HG03558 (cell line): ENCODE results near the gene DCUN1D3.
"Not testable (repeated sequence)": the region's sequence is repeated elsewhere in the genome, so short reads cannot be mapped to it uniquely, and the experiment has no call there.

Experiments
- ATAC-seq: cut with Tn5 transposase; IDR thresholded peaks from one replicate; pipeline ENCODE4 v1.9.1; 2021; ENCODE audit warnings: moderate number of reproducible peaks; ENCODE audit not compliant: unreplicated experiment; ENCODE audit errors: extremely low read depth

The DCUN1D3 gene

GRCh38 chr16:20866145-20866772, 33.9 kb downstream of the DCUN1D3 start:
- ATAC-seq = no peak

DNA sequence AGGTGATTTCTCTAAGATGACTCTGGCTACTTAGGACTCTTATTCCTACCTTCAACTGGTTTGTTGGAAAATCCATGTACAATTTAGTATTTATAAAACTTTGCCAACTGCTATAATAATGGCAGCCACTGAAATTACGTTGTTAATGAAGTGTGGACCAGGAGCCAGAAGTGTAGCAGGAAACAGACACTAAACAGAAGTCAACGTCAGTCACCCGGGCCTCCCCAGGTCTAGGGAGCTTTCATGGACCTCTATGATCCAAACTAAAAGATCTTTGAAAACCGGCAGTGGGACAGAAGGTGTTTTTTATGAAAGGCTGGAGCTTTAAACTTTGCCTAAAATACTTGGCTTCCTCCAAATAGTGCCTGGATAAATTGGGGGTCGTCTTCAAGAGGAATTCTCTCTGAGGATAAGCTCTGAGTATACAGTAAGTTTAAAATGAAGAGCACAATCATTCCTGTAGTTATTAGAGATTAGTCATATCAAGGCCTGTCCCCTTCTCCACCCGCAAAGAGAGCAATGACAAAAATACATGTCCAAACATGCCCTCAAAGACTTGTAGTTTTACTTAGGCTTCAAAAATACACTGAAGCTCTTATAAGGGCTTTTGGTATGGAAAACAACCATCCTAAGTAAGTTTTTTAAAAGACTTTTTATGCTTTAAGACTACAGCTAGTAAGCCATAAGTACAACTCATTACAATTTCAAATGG, 34.6 kb downstream of the DCUN1D3 start:
- no peak for ATAC-seq

DNA sequence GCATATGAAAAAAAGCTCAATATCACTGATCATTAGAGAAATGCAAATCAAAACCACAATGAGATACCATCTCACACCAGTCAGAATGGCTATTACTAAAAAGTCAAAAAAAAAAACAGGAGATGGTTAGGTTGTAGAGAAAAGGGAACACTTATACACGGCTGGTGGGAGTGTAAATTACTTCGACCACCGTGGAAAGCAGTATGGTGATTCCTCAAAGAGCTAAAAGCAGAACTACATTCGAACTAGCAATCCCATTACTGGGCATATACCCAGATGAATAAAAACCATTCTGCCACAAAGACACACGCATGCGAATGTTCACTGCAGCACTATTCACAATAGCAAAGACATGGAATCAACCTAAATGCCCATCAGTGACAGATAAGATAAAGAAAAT, 35.8 kb downstream of the DCUN1D3 start:
- not testable (repeated sequence) for ATAC-seq

DNA sequence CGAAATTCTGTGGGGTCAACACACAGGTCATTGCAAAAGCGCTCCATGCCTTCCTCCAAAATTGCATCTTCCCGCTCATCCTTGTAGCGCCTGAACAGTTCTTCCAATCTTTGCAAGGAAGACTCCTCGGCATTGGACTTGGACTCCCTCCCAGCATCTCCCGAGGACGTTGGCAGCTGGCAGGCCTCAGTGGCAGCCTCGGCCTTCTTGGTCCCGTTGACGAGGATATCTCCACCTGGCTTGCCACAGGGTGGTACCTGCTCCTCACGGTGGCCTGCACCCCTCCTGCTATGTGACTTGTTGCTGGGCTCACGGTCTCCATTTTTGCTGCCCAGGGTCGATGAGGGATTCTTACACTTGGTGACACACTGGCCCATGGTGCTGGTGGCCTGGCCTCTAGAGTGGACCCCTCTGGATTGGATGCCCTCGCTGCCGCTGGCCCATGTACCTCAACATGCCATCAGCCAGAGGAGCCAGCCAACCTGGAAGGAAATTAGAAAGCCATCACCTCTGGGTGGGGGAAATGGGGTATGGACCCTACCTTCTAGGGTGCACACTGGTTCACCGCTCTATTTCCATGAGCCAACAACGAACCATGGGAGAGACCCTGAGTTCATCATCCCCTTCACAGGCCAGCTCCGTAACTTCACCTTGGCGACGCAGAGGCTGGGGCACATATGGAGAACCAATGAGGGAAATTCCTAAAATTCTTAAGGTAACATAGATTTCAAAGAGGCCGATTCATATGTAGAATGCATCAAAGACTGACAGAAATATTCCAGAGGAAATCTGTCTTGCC, 37.8 kb downstream of the DCUN1D3 start:
- ATAC-seq = no peak

GRCh38 chr16:20860995-20861394, 39.2 kb downstream of the DCUN1D3 start:
- ATAC-seq = not testable (repeated sequence)

DNA sequence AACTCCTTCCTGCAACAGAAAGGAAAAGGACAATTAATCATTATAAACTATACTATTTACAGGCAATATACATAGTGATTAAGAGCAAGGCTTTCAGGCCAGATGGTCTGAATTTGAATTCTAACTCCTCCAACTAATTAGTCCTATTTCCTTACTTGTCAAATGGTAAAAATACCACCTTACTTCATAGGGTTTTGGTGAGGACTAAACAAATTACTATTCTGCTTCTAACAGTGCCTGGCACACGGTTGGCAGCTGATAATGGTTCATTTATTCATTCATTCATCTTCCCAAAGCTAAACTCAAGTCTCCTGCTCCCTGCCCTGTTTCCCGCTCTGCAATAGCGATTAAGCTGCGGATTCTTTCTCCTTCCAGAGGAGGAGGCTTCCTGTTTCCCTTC, 39.8 kb downstream of the DCUN1D3 start:
- no peak for ATAC-seq

DNA sequence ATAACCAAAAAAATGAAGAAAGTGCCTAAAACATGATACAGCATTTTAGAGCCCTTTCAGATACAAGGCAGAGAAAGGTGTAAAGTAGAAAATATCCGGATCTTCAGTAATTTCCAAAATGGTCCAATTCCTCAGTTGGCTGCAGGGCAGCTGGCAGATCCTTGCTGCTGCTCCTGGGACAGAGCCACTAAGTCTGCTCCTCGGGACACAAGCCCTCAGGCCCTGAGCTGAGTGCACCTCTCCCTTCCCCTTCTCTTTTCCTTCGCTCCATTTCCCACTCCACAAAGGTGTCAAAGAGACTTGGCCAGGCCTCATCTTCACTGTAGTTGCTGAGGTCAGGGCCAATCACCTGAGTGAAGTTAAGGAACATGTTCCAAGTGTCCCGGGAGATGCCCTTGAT, 40.5 kb downstream of the DCUN1D3 start:
- no peak for ATAC-seq

DNA sequence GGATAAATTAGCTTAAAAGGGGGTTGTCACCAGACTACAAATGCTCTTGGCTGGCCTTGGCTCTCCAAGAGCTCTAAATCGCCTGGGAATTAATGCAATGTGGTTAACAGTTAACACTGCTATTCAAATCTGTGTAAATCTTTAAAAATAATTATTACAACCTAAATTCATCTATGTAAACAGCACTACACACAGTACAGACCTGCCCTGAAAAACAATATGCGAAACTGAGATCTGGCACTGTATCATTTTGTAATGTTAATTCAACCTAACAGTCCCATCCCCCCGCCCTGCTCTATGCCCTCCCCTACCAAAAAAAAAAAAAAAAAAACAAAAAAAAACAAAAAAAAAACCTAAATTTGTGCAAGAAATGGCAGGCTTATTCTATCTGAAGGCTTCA, 40.9 kb downstream of the DCUN1D3 start:
- no peak for ATAC-seq

GRCh38 chr16:20857281-20857680, 42.9 kb downstream of the DCUN1D3 start:
- ATAC-seq = no peak

- ATAC-seq = no peak
Observed at GRCh38 chr16:20854963-20855362, 45.2 kb downstream of the DCUN1D3 start.

- ATAC-seq = no peak
Observed at GRCh38 chr16:20853981-20854620, 46.1 kb downstream of the DCUN1D3 start.

DNA sequence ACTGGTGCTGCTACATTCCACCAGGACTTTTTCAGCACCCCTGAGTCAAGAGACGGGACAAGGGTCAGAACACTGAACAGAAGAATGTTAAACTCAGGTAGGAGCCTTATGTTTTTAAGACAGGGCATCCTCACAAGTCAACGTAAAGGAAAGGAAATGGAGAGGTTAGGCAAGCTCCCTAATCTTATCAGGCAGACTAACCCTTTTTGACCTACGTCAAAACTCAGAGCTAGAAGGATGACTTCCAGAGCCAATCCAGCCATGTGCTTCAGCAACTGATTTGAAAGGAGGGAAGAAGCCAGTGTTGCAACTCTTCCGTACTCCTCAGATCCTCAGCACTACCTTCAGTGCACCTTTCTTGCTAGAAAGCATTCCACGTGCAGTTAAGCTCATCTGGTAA, 47.0 kb downstream of the DCUN1D3 start:
- ATAC-seq = no peak

GRCh38 chr16:20851601-20852000, 48.6 kb downstream of the DCUN1D3 start:
- no peak for ATAC-seq

DNA sequence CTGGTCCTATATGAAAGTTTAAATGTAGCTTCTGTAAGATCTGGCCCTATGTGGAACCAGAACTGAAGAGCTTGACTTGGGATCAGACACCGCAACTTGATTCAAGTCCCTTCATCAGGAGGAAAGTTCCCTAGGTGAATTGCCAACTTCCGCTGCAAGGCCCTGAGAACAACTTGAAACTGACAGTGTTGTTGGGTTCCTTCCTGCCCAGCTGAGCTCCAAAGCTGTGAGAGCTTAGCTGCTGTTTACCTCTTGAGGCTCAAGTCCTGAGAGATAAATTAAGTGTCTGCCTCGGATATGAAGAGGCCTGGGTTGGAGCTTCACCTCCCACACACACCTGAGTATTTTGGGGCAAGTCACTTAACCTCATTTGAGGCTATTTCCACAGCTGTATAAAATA, 49.2 kb downstream of the DCUN1D3 start:
- no peak for ATAC-seq

GRCh38 chr16:20849589-20850390, 50.4 kb downstream of the DCUN1D3 start:
- ATAC-seq = no peak

GRCh38 chr16:20847550-20847949, 52.6 kb downstream of the DCUN1D3 start:
- ATAC-seq = no peak

GRCh38 chr16:20846551-20846950, 53.6 kb downstream of the DCUN1D3 start:
- ATAC-seq = no peak

DNA sequence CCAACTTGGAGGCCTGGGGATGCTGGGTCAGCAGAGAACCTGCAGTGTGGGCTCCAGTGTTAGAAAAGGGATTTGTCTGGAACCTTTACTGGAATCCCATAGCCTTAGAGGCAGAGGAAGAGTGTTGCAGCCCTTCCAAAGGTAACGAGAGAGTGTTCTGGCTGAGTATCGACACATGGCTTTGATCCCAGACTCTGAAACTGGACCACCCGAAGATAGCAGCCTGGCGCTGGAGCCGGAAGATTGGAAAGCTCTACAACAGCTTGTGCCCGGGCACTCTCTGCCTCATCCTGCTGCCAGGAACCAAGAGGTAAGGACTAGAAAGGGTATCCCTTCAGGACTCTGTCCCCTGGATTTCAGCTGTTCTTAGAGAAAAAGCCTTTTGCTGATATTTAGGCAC, 54.1 kb downstream of the DCUN1D3 start:
- no peak for ATAC-seq

DNA sequence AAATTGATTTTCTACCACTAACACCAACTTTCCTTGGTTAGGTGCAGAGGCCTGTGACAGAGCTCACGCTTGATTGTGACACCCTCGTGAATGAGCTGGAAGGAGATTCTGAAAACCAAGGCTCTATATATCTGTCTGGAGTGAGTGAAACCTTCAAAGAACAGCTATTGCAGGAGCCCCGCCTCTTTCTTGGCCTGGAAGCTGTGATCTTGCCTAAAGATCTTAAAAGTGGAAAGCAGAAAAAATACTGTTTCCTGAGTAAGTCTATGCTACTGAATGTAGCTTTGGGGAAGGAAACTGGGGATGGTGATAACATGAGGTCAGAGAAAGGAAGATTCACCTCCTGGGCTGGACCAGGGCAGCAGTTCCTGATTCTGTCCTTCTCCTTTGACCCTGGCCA, 55.6 kb downstream of the DCUN1D3 start:
- ATAC-seq = no peak

DNA sequence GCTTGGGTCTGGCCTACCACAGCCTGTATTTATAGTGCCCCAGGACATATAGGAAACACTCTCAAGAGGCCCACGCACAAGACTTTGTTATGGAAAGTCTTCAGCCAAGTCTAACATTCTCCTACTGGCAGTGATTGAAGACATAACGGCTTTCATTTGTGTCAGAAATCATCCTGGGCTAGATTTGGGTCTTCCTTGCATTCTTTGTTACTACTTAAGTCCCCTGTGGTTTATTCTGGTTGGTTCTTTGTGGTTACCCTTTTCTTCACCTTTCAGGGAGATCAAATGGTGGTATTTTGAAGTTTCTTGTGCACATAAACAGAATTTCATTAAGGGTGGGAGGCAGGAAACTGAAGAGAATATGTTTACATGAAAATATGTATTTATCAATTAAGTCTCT, 56.1 kb downstream of the DCUN1D3 start:
- no peak for ATAC-seq
